ENCODE results near the gene CDYL. TPM values are rescaled to one million over a fixed set of nuclear protein-coding genes. Genes with fewer than 3 reads are reported as not detected.

CDYL gene
- total RNA-seq, 1 donor from 2014 or later: 74.1 TPM

DNA sequence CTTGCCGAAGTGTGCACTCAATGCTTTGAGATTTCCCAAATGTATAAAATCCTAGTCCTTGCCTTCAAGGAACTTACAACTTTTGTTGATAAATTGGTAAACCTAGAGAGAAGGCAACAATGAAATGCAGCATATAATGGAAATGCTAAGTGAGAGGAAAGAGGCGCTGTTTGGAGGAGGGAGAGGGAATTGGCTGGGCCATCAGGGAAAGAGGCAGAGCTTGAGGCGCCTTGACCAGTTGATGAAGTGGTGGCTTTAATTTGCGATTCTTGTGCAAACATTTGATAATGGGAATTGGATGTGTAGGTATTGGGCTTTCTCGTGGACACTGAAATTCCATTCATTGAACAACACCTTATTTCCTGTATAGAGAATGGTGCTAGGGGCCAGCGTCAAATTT, 1.9 kb upstream of the CDYL start:
- H3K27ac Mint-ChIP-seq: peak overlapping the region; percentile 96
- peaks cover 19% of the 10 kb centered on the region for H3K36me3 Mint-ChIP-seq
- H3K4me1 Mint-ChIP-seq (ENCODE audit: unreplicated experiment): peaks cover 7% of the 10 kb centered on the region
- TF ChIP-seq, protein P1, sequence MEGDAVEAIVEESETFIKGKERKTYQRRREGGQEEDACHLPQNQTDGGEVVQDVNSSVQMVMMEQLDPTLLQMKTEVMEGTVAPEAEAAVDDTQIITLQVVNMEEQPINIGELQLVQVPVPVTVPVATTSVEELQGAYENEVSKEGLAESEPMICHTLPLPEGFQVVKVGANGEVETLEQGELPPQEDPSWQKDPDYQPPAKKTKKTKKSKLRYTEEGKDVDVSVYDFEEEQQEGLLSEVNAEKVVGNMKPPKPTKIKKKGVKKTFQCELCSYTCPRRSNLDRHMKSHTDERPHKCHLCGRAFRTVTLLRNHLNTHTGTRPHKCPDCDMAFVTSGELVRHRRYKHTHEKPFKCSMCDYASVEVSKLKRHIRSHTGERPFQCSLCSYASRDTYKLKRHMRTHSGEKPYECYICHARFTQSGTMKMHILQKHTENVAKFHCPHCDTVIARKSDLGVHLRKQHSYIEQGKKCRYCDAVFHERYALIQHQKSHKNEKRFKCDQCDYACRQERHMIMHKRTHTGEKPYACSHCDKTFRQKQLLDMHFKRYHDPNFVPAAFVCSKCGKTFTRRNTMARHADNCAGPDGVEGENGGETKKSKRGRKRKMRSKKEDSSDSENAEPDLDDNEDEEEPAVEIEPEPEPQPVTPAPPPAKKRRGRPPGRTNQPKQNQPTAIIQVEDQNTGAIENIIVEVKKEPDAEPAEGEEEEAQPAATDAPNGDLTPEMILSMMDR (conservative IDR thresholded peaks at IDR 0.05): no peak
- H3K9me3 Mint-ChIP-seq: peaks cover 11% of the 10 kb centered on the region
- peak overlapping the region; percentile 92 for H3K4me3 Mint-ChIP-seq
- DNase-seq (ENCODE audit: extremely low spot score, unreplicated experiment): no peak
- peaks cover 40% of the 10 kb centered on the region for H3K27me3 Mint-ChIP-seq

DNA sequence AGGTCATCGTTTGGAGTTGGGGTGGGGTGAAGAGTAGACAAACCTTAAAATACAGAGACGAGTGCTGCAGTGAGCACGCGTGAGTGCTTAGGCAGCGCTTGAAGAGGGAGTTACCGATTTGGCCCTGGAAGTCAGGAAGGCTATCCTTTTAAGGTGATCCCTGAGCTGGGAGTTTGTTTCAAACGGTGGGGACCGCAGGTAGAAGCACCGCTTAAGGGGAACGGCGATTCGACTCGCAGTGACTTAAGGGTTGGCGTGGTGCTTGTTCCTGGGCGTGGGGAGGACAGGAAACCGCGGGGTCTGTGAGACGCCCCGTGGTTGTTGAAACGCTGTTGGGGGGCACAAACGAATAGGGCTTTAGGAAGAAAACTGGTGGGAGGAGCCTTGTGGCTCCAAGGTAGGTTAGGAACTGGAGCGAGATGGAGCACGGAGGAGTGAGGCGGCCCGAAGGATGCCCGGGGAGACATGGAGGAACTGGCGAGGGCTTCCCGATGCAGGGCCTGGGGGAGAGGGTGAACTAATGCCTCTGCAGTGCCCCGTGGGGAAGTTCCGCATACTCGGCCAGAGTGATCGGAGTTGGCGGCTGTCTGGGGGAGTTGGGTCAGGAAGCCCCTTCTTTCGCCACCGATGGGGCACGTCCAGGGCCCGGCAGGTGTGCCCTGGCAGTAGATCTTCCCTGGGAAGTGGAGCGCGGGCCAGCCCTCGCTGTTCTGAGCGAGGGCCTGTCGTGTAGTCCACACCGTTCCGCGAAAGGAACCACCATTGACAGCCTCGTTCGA, 1.3 kb upstream of the CDYL start:
- TF ChIP-seq, protein P1 (conservative IDR thresholded peaks at IDR 0.05): no peak
- DNase-seq (ENCODE audit: extremely low spot score, unreplicated experiment): no peak
- peaks cover 19% of the 10 kb centered on the region for H3K36me3 Mint-ChIP-seq

DNA sequence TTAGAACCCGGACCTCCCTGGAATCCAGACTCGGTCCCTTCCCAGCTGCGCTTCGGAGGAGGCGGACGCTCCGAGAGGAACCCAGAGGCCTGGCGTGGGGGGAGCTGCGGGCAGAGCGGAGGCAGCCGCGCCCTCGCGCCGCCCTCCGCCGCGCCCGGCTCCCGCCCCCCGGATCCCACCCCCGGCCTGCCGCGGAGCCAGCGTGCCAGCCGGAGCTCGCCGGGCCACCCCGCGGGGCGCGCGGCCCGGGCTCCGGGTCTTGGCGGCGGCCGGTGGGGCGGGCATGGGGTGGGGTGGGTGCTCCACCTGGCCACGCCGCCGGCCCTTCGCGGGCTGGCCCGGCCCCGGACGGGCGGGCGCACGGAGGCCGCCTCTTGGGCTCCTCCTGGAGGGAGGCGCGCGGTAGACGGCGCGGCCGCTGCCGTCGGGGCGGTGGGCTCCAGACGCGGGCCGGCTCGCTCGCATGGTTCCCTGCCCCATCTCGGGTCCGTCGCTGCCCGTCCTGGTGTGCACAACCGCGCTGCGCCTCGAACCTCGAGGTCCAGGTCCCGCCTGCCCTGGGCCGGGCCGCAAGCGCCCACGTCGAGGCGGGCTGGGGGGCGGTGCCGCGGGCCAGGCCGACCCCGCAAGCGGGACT, 592 bp upstream of the CDYL start:
- H3K4me1 Mint-ChIP-seq (ENCODE audit: unreplicated experiment): peaks cover 13% of the 10 kb centered on the region
- peak overlapping the region; percentile 92 for H3K4me3 Mint-ChIP-seq
- peaks cover 11% of the 10 kb centered on the region for H3K9me3 Mint-ChIP-seq
- DNase-seq (ENCODE audit: extremely low spot score, unreplicated experiment): no peak
- H3K27me3 Mint-ChIP-seq: peaks cover 40% of the 10 kb centered on the region
- TF ChIP-seq, protein P1 (conservative IDR thresholded peaks at IDR 0.05): peak; percentile 30
- peaks cover 19% of the 10 kb centered on the region for H3K36me3 Mint-ChIP-seq
- peak overlapping the region; percentile 96 for H3K27ac Mint-ChIP-seq

More for the DNA sequence above, 1.3 kb upstream of the CDYL start:
- Mint-ChIP-seq H3K27ac (peak overlapping the region; percentile 96), H3K27me3 (peaks cover 40% of the 10 kb centered on the region), H3K4me3 (peak overlapping the region; percentile 92), H3K9me3 (peaks cover 11% of the 10 kb centered on the region), H3K4me1 (ENCODE audit: unreplicated experiment) (peaks cover 10% of the 10 kb centered on the region)

DNA sequence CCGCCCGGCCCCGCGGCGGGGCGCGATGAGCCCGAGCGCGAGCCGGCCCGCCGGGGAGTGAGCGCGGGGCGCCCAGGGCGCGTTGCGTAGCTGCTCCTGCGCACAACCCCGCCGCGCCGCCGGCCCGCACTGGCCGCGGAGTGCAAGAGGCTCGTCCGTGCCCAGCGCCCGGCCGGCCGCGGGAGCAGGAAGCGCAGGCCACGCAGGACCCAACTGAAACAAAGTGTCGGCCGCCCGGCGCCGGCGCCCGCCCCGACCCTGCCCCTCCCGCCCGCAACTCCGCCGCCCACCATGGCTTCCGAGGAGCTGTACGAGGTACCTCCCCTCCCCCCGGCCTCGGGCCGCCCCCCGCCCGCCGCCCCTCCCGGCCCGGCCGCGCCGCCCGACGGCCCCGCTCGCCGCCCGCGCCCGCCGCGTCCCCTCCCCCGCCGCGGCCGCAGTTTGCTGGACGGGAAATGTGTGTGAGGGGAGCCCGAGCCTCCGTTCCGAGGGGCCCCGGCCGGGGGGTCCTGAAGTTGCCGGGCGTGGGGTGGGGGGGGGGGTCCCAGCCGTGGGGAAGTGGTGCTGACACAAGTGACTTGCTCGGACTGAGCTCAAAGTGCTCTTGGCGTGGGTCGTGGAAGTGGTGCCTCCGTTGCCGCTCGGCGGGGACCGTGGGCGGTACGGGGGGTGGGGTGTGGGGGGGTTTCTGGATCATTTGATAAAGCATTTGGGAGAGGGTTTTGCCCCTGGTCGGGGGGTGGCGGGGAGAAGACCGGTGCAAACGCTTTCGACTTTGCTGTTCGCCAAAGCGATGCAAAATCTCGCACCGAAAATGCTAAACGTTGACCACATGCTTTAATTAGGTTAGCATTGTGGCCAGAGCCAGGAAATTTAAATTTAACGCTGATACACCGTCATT, 539 bp downstream of the CDYL start:
- peak overlapping the region; percentile 92 for H3K27ac Mint-ChIP-seq
- TF ChIP-seq, protein P1 (conservative IDR thresholded peaks at IDR 0.05): no peak
- H3K4me3 Mint-ChIP-seq: peak overlapping the region; percentile 92
- peaks cover 19% of the 10 kb centered on the region for H3K36me3 Mint-ChIP-seq
- peaks cover 11% of the 10 kb centered on the region for H3K9me3 Mint-ChIP-seq
- peaks cover 35% of the 10 kb centered on the region for H3K27me3 Mint-ChIP-seq
- peaks cover 22% of the 10 kb centered on the region for H3K4me1 Mint-ChIP-seq (ENCODE audit: unreplicated experiment)
- DNase-seq (ENCODE audit: extremely low spot score, unreplicated experiment): no peak

DNA sequence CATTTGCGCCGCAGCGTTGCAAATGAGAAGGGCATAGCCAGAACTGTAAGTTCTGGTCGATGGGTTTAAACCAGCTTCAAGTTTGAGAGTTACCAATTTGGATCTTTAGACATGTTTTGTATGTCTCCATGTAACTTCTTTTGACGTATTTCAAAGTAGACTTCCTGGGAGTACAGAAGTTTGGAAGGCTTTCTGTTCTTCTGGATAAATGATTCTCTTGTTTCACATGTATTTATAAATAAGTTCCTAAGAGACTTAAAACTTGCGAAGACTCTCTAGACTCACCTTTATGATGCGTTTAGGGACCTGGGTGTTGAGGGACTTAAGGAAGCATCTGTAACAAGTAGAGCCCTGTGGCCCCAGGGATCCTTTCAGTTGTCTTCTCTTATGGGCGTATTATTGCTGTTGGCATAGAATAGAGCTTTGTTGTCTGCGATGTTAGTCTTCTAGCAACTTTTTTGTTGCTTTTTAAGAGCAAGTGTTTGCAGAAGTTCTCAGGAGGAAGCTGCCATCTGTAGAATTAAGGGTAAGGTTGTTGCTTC, 1.3 kb downstream of the CDYL start:
- Mint-ChIP-seq H3K27me3 (peaks cover 28% of the 10 kb centered on the region), H3K27ac (peak overlapping the region; percentile 92), H3K9me3 (peaks cover 11% of the 10 kb centered on the region), H3K4me3 (peak overlapping the region; percentile 92), H3K36me3 (peaks cover 19% of the 10 kb centered on the region), H3K4me1 (ENCODE audit: unreplicated experiment) (peaks cover 28% of the 10 kb centered on the region)
- no peak for DNase-seq (ENCODE audit: extremely low spot score, unreplicated experiment)
- TF ChIP-seq, protein P1 (conservative IDR thresholded peaks at IDR 0.05): no peak

All from type B pancreatic cell (in vitro differentiated cells).